ENCODE results near the gene SLC2A13. TPM values are rescaled to one million over a fixed set of nuclear protein-coding genes. Genes with fewer than 3 reads are reported as not detected.
"Not testable (repeated sequence)": the region's sequence is repeated elsewhere in the genome, so short reads cannot be mapped to it uniquely, and the experiment has no call there.

Gene SLC2A13
- polyA plus RNA-seq, 1 experiment = 3.1 TPM

DNA sequence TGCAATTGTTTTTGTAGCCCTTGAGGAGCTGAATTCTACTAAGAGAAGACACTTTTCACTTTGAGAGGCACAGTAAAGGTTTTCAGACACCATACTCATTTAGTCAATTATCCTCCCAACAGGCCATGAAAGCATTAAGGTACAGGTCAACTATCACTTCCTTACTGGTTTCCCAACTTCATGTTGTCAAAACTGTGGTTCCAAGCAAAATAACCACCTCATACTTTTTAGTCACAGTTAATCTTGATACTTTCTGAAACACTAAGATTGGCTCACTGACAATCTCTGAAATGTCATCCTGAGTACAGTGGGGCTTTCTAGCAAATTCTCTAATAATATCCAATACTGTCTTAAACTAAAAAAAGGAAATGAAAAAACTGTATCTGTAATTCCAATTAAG lies 71.7 kb downstream of the SLC2A13 start:
- DNase-seq (ENCODE audit: low read depth, low spot score) = no peak

GRCh38 chr12:40033242-40033630 lies 72.6 kb downstream of the SLC2A13 start:
- POLR2A ChIA-PET = no interaction called here
- no peaks in the 10 kb centered on the region for H3K27me3 ChIP-seq (ENCODE audit: control insufficient read depth, insufficient read depth, low read length)
- H3K4me3 ChIP-seq (ENCODE audit: low read depth, low read length) = no peak overlapping the region
- no peak for DNase-seq (ENCODE audit: low read depth, low spot score)
- TF ChIP-seq CTCF (IDR thresholded peaks at IDR 0.05; ENCODE audit: low read depth, low read length) = no peak
- no peak overlapping the region for H3K27ac ChIP-seq (ENCODE audit: low read depth, low read length)
- CTCF ChIA-PET = interaction anchor here (1.0 to 2.6 kb wide), 3 partner anchors 20 to 74 kb away, joined by 3 to 17 read pairs (median 5); no protein-coding TSS in a partner anchor
- H3K9me3 ChIP-seq (ENCODE audit: control insufficient read depth, insufficient read depth, low read length) = no peaks in the 10 kb centered on the region

More for the DNA sequence above, 71.7 kb downstream of the SLC2A13 start:
- TF ChIP-seq CTCF (IDR thresholded peaks at IDR 0.05; ENCODE audit: low read depth, low read length) = no peak
- Histone ChIP-seq H3K9me3 (ENCODE audit: control insufficient read depth, insufficient read depth, low read length) (no peaks in the 10 kb centered on the region), H3K4me3 (ENCODE audit: low read depth, low read length) (no peak overlapping the region), H3K27me3 (ENCODE audit: control insufficient read depth, insufficient read depth, low read length) (no peaks in the 10 kb centered on the region), H3K27ac (ENCODE audit: low read depth, low read length) (no peak overlapping the region)
- ChIA-PET CTCF (interaction anchor here (0.9 to 2.6 kb wide), 2 partner anchors 23 to 73 kb away, joined by 3 to 17 read pairs; no protein-coding TSS in a partner anchor), POLR2A (no interaction called here)

DNA sequence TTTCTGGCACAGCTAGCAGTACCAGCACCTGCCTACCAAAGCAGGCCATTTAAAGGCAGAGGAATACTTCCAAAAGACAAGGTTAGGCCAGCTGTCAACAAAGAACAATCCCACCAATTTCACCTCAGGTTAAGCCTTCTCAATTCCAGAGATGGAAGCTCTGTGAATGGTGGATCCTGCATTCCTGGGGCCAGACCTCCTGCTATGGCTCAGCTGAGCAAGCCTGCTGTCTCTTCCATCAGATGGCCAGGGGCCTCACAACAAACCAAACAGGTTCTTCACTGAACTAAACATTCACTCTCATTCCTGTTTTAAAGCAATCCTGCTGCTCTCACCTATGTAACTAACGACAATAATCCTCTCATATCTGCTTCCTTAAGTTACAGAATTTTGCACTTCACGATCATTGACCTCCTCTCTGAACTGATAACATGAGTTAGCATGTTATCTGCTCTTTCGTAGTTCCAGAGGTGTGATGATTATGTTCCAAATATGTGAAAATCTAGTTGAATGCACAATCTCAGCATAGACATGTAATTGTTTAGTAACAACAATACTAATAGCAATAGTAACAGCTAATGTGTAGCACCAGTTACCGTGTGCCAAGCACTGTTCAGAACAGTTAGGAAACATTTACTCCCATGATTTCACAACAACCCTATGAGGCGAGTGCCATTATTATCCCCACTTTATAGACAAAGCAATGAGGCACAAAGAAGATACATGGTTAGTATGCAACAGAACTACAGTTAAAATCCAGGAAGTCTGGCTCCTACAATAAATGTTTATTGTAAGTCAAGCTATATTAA lies 73.2 kb downstream of the SLC2A13 start:
- TF ChIP-seq CTCF (IDR thresholded peaks at IDR 0.05; ENCODE audit: low read depth, low read length) = no peak
- Histone ChIP-seq H3K9me3 (ENCODE audit: control insufficient read depth, insufficient read depth, low read length) (no peaks in the 10 kb centered on the region), H3K27ac (ENCODE audit: low read depth, low read length) (no peak overlapping the region), H3K4me3 (ENCODE audit: low read depth, low read length) (no peak overlapping the region), H3K27me3 (ENCODE audit: control insufficient read depth, insufficient read depth, low read length) (no peaks in the 10 kb centered on the region)
- ChIA-PET POLR2A (no interaction called here), CTCF (interaction anchor here (1.0 to 2.6 kb wide), 3 partner anchors 20 to 75 kb away, joined by 3 to 17 read pairs (median 5); no protein-coding TSS in a partner anchor)
- no peak for DNase-seq (ENCODE audit: low read depth, low spot score)

DNA sequence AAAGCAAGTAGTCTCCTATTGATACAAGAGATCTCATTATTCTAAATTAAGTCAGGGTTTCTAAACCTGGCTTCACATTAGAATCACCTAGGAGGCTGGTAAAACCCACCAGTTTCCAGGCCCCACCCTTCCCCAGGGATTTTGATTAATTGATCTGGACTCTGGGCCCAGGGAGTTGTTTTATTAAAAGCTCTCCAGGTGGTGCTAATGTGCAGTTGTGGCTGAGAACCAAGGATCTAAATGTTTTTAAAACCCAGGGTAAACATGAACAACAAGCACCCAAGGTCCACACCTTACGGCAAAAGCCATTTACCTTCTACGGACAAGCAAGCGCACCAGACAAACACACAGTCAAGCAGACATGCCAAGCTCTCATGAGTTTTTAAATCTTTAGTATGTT lies 73.9 kb downstream of the SLC2A13 start:
- H3K4me3 ChIP-seq (ENCODE audit: low read depth, low read length) = no peak overlapping the region
- CTCF ChIA-PET = interaction anchor here (1.2 to 2.6 kb wide), 2 partner anchors 21 to 75 kb away, joined by 5 to 17 read pairs; no protein-coding TSS in a partner anchor
- no peak for TF ChIP-seq CTCF (IDR thresholded peaks at IDR 0.05; ENCODE audit: low read depth, low read length)
- POLR2A ChIA-PET = no interaction called here
- H3K9me3 ChIP-seq (ENCODE audit: control insufficient read depth, insufficient read depth, low read length) = no peaks in the 10 kb centered on the region
- no peaks in the 10 kb centered on the region for H3K27me3 ChIP-seq (ENCODE audit: control insufficient read depth, insufficient read depth, low read length)
- H3K27ac ChIP-seq (ENCODE audit: low read depth, low read length) = no peak overlapping the region
- DNase-seq (ENCODE audit: low read depth, low spot score) = no peak

DNA sequence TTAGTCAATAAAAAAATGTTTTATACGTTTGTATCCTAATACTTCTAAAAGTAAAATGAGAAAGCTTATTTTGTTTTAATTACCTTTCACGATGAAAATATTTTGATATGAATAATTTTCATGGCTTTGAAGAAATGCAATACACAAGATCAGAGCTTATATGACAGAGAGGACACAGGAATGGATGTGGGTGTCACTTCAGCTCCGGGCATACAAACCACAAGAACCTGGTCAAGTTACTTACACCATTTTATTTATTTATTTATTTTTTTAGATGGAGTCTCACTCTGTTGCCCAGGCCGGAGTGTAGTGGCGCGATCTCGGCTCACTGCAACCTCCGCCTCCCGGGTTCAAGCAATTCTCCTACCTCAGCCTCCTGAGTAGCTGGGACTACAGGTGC lies 74.9 kb downstream of the SLC2A13 start:
- H3K27me3 ChIP-seq (ENCODE audit: control insufficient read depth, insufficient read depth, low read length); H3K4me3 ChIP-seq (ENCODE audit: low read depth, low read length); POLR2A ChIA-PET; H3K9me3 ChIP-seq (ENCODE audit: control insufficient read depth, insufficient read depth, low read length); H3K27ac ChIP-seq (ENCODE audit: low read depth, low read length); DNase-seq (ENCODE audit: low read depth, low spot score): not testable (repeated sequence)
- CTCF ChIA-PET = interaction anchor here (1.3 to 2.0 kb wide), 3 partner anchors 18 to 76 kb away, joined by 4 to 9 read pairs (median 5); no protein-coding TSS in a partner anchor

All from AG04450 (cell line).